ENCODE data around the gene APOC3.

- TF ChIP-seq ZNF274 (IDR thresholded peaks at IDR 0.05; ENCODE audit: low read depth, low read length) (no peak), YY1 (IDR thresholded peaks at IDR 0.05; ENCODE audit: insufficient read depth, insufficient read length) (no peak), SUZ12 (IDR thresholded peaks at IDR 0.05; ENCODE audit: extremely low read depth, insufficient read depth, insufficient read length) (no peak)
Observed at GRCh38 chr11:116829525-116830183, at the start of gene APOC3.
